SK-MEL-5 (cell line): ENCODE data around the gene ANKRD63. TPM values are rescaled to one million over a fixed set of nuclear protein-coding genes. Genes with fewer than 3 reads are reported as not detected.

ENCODE experiments used
- DNase-seq: peaks from one replicate; pipeline ENCODE4 v3.0.0-alpha.2; 2016; ENCODE audit warnings: low read depth, low spot score
- in situ Hi-C: cut with HindIII; loops from 2 replicates; pipeline ENCODE4 v1.10.0; 2016; ENCODE audit warnings: low sequenced_read_pairs, high pct_unique_total_duplicates, low pct_unique_long_range_greater_than_20kb
- polyA plus RNA-seq, 2 experiments: library from polyadenylated mRNA; depleted of rRNA; stranded (reverse); fragments of >200 nt; gene quantifications; 2 replicates each; pipeline ENCODE4 v1.2.3, GENCODE V29; 2015
- total RNA-seq: library from RNA; depleted of rRNA; stranded (reverse); fragments of >200 nt; shearing (Covaris generic); gene quantifications from 2 replicates; pipeline ENCODE4 v1.2.3, GENCODE V29; 2014; rRNA removed

Gene ANKRD63
- 0.16 and 0.29 TPM in 2 replicates for total RNA-seq
- polyA plus RNA-seq (2015; cell fraction: cytosol; rRNA removed): not detected in 2 replicates
- polyA plus RNA-seq (2015; cell fraction: nucleus; rRNA removed): not detected in 2 replicates

GRCh38 chr15:40282869-40283614 is at the start of gene ANKRD63:
Gene ANKRD63, minus strand, starts transcription at chr15:40283064. Its CDS starts 478 bp downstream, at chr15:40282586.
- in situ Hi-C loops: no loop called here
- DNase-seq: no peak

GRCh38 chr15:40332113-40332781 is 49.4 kb upstream of the ANKRD63 start:
- DNase-seq: no peak
- in situ Hi-C loops: no loop called here

GRCh38 chr15:40331637-40332036 is 48.8 kb upstream of the ANKRD63 start:
- DNase-seq: no peak
- in situ Hi-C loops: no loop called here

GRCh38 chr15:40331026-40331425 is 48.2 kb upstream of the ANKRD63 start:
- in situ Hi-C loops: no loop called here
- DNase-seq: no peak

- in situ Hi-C loops: no loop called here
- DNase-seq: no peak
These were observed 47.5 kb upstream of the ANKRD63 start for GRCh38 chr15:40330368-40330836.

GRCh38 chr15:40329804-40330203 is 46.9 kb upstream of the ANKRD63 start:
- in situ Hi-C loops: no loop called here
- no peak for DNase-seq

GRCh38 chr15:40328751-40329150 is 45.9 kb upstream of the ANKRD63 start:
- no peak for DNase-seq
- in situ Hi-C loops: no loop called here

GRCh38 chr15:40328176-40328575 is 45.3 kb upstream of the ANKRD63 start:
- in situ Hi-C loops: no loop called here
- DNase-seq: peak; percentile 31

GRCh38 chr15:40327457-40327856 is 44.6 kb upstream of the ANKRD63 start:
- in situ Hi-C loops: no loop called here
- no peak for DNase-seq

- in situ Hi-C loops: no loop called here
- DNase-seq: no peak
These were observed 42.8 kb upstream of the ANKRD63 start for GRCh38 chr15:40325700-40326099.

- in situ Hi-C loops: no loop called here
- no peak for DNase-seq
These were observed 42.3 kb upstream of the ANKRD63 start for GRCh38 chr15:40325188-40325587.

- DNase-seq: no peak
- in situ Hi-C loops: no loop called here
These were observed 41.4 kb upstream of the ANKRD63 start for GRCh38 chr15:40323953-40324937.

- in situ Hi-C loops: no loop called here
- peak; percentile 87 for DNase-seq
These were observed 40.5 kb upstream of the ANKRD63 start, which contains the start of gene INAFM2 for GRCh38 chr15:40323239-40323952. Gene INAFM2, plus strand, starts transcription at chr15:40323692. Its CDS starts 364 bp downstream, at chr15:40324056.

- in situ Hi-C loops: no loop called here
- no peak for DNase-seq
These were observed 39.8 kb upstream of the ANKRD63 start for GRCh38 chr15:40322531-40323238.

GRCh38 chr15:40320931-40321371 is 38.1 kb upstream of the ANKRD63 start:
- DNase-seq: peak; percentile 77
- in situ Hi-C loops: no loop called here

- no peak for DNase-seq
- in situ Hi-C loops: no loop called here
These were observed 37.5 kb upstream of the ANKRD63 start for GRCh38 chr15:40320409-40320808.
